GM08714 (cell line): ENCODE data around the gene MICAL3.

Source experiments
- H3K4me3 ChIP-seq: fragments of 200-500 bp; sonication (Bioruptor generic); 2 replicates; pipeline ENCODE4 v1.5.1; 2014; ENCODE audit warnings: mild to moderate bottlenecking, low read length, inconsistent platforms
- ZNF274 ChIP-seq: IDR thresholded peaks from 2 replicates; pipeline ENCODE4 v1.6.1; 2012; ENCODE audit warnings: mild to moderate bottlenecking, low read depth, low read length

Gene MICAL3

GRCh38 chr22:17916226-17916889 is 108.0 kb downstream of the MICAL3 start:
- no peak overlapping the region for H3K4me3 ChIP-seq
- TF ChIP-seq ZNF274 = no peak

- TF ChIP-seq ZNF274 = no peak
- H3K4me3 ChIP-seq = no peak overlapping the region
These were observed 108.7 kb downstream of the MICAL3 start for GRCh38 chr22:17915676-17916075.

- H3K4me3 ChIP-seq = no peak overlapping the region
- no peak for TF ChIP-seq ZNF274
These were observed 109.2 kb downstream of the MICAL3 start for GRCh38 chr22:17915188-17915587.

- no peak for TF ChIP-seq ZNF274
These were observed 109.9 kb downstream of the MICAL3 start for GRCh38 chr22:17914474-17914873.

GRCh38 chr22:17913801-17914347 is 110.5 kb downstream of the MICAL3 start:
- TF ChIP-seq ZNF274 = no peak
- H3K4me3 ChIP-seq = no peak overlapping the region

More at GRCh38 chr22:17914474-17914873, 109.9 kb downstream of the MICAL3 start:
- no peak overlapping the region for H3K4me3 ChIP-seq

GRCh38 chr22:17912945-17913721 is 111.2 kb downstream of the MICAL3 start:
- no peak for TF ChIP-seq ZNF274
- H3K4me3 ChIP-seq = no peak overlapping the region

- H3K4me3 ChIP-seq = no peak overlapping the region
- no peak for TF ChIP-seq ZNF274
These were observed 112.5 kb downstream of the MICAL3 start for GRCh38 chr22:17911887-17912286.

GRCh38 chr22:17911312-17911705 is 113.1 kb downstream of the MICAL3 start:
- H3K4me3 ChIP-seq = no peak overlapping the region
- no peak for TF ChIP-seq ZNF274

GRCh38 chr22:17910561-17911311 is 113.6 kb downstream of the MICAL3 start:
- TF ChIP-seq ZNF274 = no peak
- H3K4me3 ChIP-seq = no peak overlapping the region

GRCh38 chr22:17907748-17908051 is 116.7 kb downstream of the MICAL3 start:
- H3K4me3 ChIP-seq = no peak overlapping the region
- no peak for TF ChIP-seq ZNF274

- TF ChIP-seq ZNF274 = no peak
- H3K4me3 ChIP-seq = no peak overlapping the region
These were observed 117.2 kb downstream of the MICAL3 start for GRCh38 chr22:17906978-17907747.

GRCh38 chr22:17905445-17905844 is 118.9 kb downstream of the MICAL3 start:
- no peak overlapping the region for H3K4me3 ChIP-seq
- TF ChIP-seq ZNF274 = no peak

GRCh38 chr22:17903564-17904295 is 120.6 kb downstream of the MICAL3 start:
- H3K4me3 ChIP-seq = no peak overlapping the region
- no peak for TF ChIP-seq ZNF274
